PC-3 (cell line): ENCODE results near the gene MRPL41. TPM values are rescaled to one million over a fixed set of nuclear protein-coding genes. Genes with fewer than 3 reads are reported as not detected.
"Not testable (repeated sequence)": the region's sequence is repeated elsewhere in the genome, so short reads cannot be mapped to it uniquely, and the experiment has no call there.

Experiments
- ATAC-seq: fragments of 200-7000 bp; cut with Tn5 transposase; 2 replicates; pipeline ENCODE4 v1.9.1; 2020; ENCODE audit warnings: mild to moderate bottlenecking, moderate library complexity
- BruUV-seq: library from RNA; stranded (reverse); fragments of 400-500 nt; replicated peaks from 2 replicates; lab custom pipeline; 2021; lab: Mats Ljungman, UMichigan
- CTCF ChIA-PET: fragments of 300-600 bp; sonication (Branson Sonifier 250); formaldehyde crosslinking; loops from one replicate; lab custom pipeline; 2022; ENCODE audit warnings: antibody characterized with exemption; lab: Charles Lee
- POLR2A ChIA-PET: fragments of 300-600 bp; sonication (Branson Sonifier 250); formaldehyde crosslinking; loops from one replicate; lab custom pipeline; 2022; ENCODE audit warnings: antibody characterized with exemption; ENCODE audit not compliant: unreplicated experiment; lab: Charles Lee
- DNase-seq: peaks from one replicate; pipeline ENCODE4 v3.0.0-alpha.2; 2015
- H2AFZ ChIP-seq: fragments of 300-600 bp; sonication (generic); 2 replicates; pipeline ENCODE4 v1.6.0; 2016; ENCODE audit warnings: antibody characterized with exemption, low read length
- H3F3A ChIP-seq: fragments of 300-600 bp; sonication (generic); one replicate; pipeline ENCODE4 v1.6.0; 2017; ENCODE audit warnings: antibody characterized with exemption, low read length, control low read depth, mild to moderate bottlenecking; ENCODE audit not compliant: unreplicated experiment
- H3K27ac ChIP-seq: fragments of 300-600 bp; sonication (generic); 2 replicates; pipeline ENCODE4 v1.5.1; 2016; ENCODE audit warnings: mild to moderate bottlenecking, low read length
- H3K27me3 ChIP-seq: fragments of 300-600 bp; sonication (generic); 2 replicates; pipeline ENCODE4 v1.6.1; 2016; ENCODE audit warnings: low read length, mixed read lengths
- H3K36me3 ChIP-seq: fragments of 300-600 bp; sonication (generic); 2 replicates; pipeline ENCODE4 v1.6.1; 2016; ENCODE audit warnings: low read depth, mixed run types, low read length, mixed read lengths
- H3K4me1 ChIP-seq: fragments of 300-600 bp; sonication (generic); 2 replicates; pipeline ENCODE4 v1.5.1; 2016; ENCODE audit warnings: low read length; ENCODE audit not compliant: insufficient read depth
- H3K4me2 ChIP-seq: fragments of 300-600 bp; sonication (generic); 2 replicates; pipeline ENCODE4 v1.6.0; 2016; ENCODE audit warnings: low read length
- H3K4me3 ChIP-seq: fragments of 300-600 bp; sonication (generic); 2 replicates; pipeline ENCODE4 v1.5.1; 2016; ENCODE audit warnings: mild to moderate bottlenecking, low read length, mixed read lengths
- H3K79me2 ChIP-seq: fragments of 300-600 bp; sonication (generic); 2 replicates; pipeline ENCODE4 v1.6.1; 2017; ENCODE audit warnings: low read length, mixed read lengths
- H3K9ac ChIP-seq: fragments of 300-600 bp; sonication (generic); 2 replicates; pipeline ENCODE4 v1.6.0; 2016; ENCODE audit warnings: mild to moderate bottlenecking, low read length
- H3K9me2 ChIP-seq: fragments of 300-600 bp; sonication (generic); replicated peaks from 2 replicates; pipeline ENCODE4 v1.6.1; 2016; ENCODE audit warnings: mixed run types, low read length, mixed read lengths
- H3K9me3 ChIP-seq: fragments of 300-600 bp; sonication (generic); 2 replicates; pipeline ENCODE4 v1.6.1; 2016; ENCODE audit warnings: low read length, mixed read lengths
- H4K20me1 ChIP-seq: fragments of 300-600 bp; sonication (generic); 2 replicates; pipeline ENCODE4 v1.6.1; 2016; ENCODE audit warnings: low read length, mixed read lengths
- EZH2 ChIP-seq: fragments of 300-600 bp; sonication (generic); IDR thresholded peaks from one replicate; pipeline ENCODE4 v1.6.1; 2017; ENCODE audit warnings: antibody characterized with exemption, mild to moderate bottlenecking, low read length; ENCODE audit not compliant: unreplicated experiment
- EZH2phosphoT487 ChIP-seq: fragments of 300-600 bp; sonication (generic); IDR thresholded peaks from 2 replicates; pipeline ENCODE4 v1.6.1; 2018; ENCODE audit warnings: mild to moderate bottlenecking, antibody characterized with exemption, low read length, borderline replicate concordance
- intact Hi-C: fragments of 100-400 bp; cut with micrococcal nuclease; formaldehyde crosslinking; loops from 2 replicates; pipeline ENCODE4 v1.9.0; 2023
- total RNA-seq: library from RNA; depleted of rRNA; stranded (reverse); fragments of >200 nt; gene quantifications from 2 replicates; pipeline ENCODE4 v1.2.3, GENCODE V29; 2014
- TF ChIP-seq, protein P1 (sequence below): fragments of 300-600 bp; sonication (generic); conservative IDR thresholded peaks from 2 replicates; pipeline ENCODE4 v1.5.1; 2017; ENCODE audit warnings: antibody characterized with exemption, low read depth, mild to moderate bottlenecking, low read length

Gene MRPL41
- total RNA-seq, 1 experiment from 2014 or later = 159 TPM

DNA sequence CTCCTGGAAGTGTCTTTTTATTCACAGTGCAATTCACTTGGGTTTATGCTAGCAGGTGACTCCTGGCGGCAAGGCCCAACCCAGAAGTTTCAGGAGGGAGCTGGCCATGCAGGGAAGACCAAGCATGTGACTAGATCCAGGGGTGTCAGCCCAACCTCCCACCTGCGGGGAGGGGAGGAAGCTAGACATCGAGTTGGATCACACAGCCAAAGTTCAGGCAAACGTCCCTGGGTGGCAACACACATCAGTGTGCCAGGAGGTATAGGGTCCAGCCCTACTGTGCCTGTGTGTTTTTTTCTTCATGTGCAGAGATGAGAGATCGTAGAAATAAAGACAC lies 26.7 kb upstream of the MRPL41 start:
- H3K27me3 ChIP-seq = no peaks in the 10 kb centered on the region
- no peak overlapping the region for H3K9ac ChIP-seq
- ATAC-seq = no peak
- no peaks in the 10 kb centered on the region for H3F3A ChIP-seq
- intact Hi-C loops = no loop called here
- H3K36me3 ChIP-seq = no peaks in the 10 kb centered on the region
- H3K4me2 ChIP-seq = no peak overlapping the region
- no peaks in the 10 kb centered on the region for H3K9me3 ChIP-seq
- CTCF ChIA-PET = interaction anchor here (0.6 kb wide), 1 partner anchor 397 kb away, joined by 3 read pairs; no protein-coding TSS in a partner anchor
- no peaks in the 10 kb centered on the region for H3K4me1 ChIP-seq
- no peaks in the 10 kb centered on the region for H3K79me2 ChIP-seq
- POLR2A ChIA-PET = no interaction called here
- H4K20me1 ChIP-seq = no peaks in the 10 kb centered on the region
- H2AFZ ChIP-seq = no peak overlapping the region
- no peak overlapping the region for H3K4me3 ChIP-seq
- TF ChIP-seq, protein P1, sequence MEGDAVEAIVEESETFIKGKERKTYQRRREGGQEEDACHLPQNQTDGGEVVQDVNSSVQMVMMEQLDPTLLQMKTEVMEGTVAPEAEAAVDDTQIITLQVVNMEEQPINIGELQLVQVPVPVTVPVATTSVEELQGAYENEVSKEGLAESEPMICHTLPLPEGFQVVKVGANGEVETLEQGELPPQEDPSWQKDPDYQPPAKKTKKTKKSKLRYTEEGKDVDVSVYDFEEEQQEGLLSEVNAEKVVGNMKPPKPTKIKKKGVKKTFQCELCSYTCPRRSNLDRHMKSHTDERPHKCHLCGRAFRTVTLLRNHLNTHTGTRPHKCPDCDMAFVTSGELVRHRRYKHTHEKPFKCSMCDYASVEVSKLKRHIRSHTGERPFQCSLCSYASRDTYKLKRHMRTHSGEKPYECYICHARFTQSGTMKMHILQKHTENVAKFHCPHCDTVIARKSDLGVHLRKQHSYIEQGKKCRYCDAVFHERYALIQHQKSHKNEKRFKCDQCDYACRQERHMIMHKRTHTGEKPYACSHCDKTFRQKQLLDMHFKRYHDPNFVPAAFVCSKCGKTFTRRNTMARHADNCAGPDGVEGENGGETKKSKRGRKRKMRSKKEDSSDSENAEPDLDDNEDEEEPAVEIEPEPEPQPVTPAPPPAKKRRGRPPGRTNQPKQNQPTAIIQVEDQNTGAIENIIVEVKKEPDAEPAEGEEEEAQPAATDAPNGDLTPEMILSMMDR = no peak
- TF ChIP-seq EZH2phosphoT487 (no peak), EZH2 (no peak)
- no peaks in the 10 kb centered on the region for H3K9me2 ChIP-seq
- DNase-seq = no peak
- H3K27ac ChIP-seq = no peak overlapping the region
- no TSS peak for BruUV-seq

DNA sequence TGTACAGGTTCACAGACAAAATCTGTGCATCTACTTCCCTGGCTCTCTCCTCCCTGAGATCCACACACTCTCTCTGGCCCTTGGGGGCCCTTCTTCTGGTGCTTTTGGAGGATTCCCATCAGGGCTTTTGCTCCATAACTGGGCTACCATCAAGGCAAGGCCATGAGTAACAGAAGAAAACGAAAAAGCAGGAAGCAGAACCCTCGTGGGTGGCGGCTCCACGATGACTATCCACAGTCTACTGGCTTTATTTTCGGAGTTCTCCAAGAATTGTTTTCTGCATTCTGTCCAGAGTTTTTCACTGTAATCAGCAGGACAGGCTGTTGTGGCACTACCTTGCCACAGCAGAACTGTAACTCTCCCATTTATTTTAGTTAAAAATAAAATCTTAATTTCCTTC lies 21.3 kb upstream of the MRPL41 start:
- no peaks in the 10 kb centered on the region for H3K79me2 ChIP-seq
- no peaks in the 10 kb centered on the region for H3K9me3 ChIP-seq
- no peak overlapping the region for H3K27ac ChIP-seq
- no peaks in the 10 kb centered on the region for H3K36me3 ChIP-seq
- CTCF ChIA-PET = no interaction called here
- POLR2A ChIA-PET = no interaction called here
- no peak overlapping the region for H3K4me2 ChIP-seq
- no peaks in the 10 kb centered on the region for H3F3A ChIP-seq
- H3K9ac ChIP-seq = no peak overlapping the region
- ATAC-seq = no peak
- no peaks in the 10 kb centered on the region for H4K20me1 ChIP-seq
- TF ChIP-seq, protein P1 = no peak
- TF ChIP-seq EZH2 = no peak
- TF ChIP-seq EZH2phosphoT487 = no peak
- peaks cover 7% of the 10 kb centered on the region for H3K4me1 ChIP-seq
- BruUV-seq = no TSS peak
- no peak for DNase-seq
- no peaks in the 10 kb centered on the region for H3K9me2 ChIP-seq
- no peaks in the 10 kb centered on the region for H3K27me3 ChIP-seq
- no peak overlapping the region for H3K4me3 ChIP-seq
- intact Hi-C loops = no loop called here
- no peak overlapping the region for H2AFZ ChIP-seq

DNA sequence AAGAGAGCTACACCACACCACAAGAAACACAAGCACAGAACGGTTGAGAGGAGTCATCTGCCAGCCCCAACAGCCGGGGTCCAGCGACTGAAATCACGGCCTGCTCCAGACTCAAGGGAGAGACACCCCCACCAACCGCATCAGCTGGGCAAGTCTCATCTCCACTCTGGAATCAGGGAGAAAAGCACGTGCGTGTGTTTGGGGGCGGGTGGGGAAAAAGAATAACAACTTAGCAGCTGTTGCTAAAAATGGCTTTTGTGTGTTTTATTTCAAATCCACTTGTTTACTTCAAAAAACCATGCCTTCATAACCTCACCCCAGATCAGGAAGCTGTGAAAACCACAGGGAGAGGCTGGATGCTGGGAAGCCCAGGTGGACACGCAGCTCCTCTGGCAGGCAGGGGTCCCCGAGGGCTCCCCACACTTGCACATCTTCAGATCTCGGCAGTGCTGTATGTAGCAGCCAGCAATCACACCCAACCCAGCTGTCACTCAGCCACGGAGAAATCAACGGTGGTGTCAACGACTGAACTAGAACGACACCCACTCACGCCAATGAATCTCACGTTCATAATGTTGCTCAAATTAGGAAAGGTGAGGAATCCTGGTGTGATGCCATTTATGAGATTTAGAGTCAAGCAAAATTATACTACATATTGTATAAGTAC lies 20.4 kb upstream of the MRPL41 start:
- no peaks in the 10 kb centered on the region for H3K9me2 ChIP-seq
- TF ChIP-seq EZH2 (no peak), EZH2phosphoT487 (no peak)
- TF ChIP-seq, protein P1 = no peak
- H3K79me2 ChIP-seq = no peaks in the 10 kb centered on the region
- H3K9me3 ChIP-seq = no peaks in the 10 kb centered on the region
- H4K20me1 ChIP-seq = no peaks in the 10 kb centered on the region
- peaks cover 7% of the 10 kb centered on the region for H3K4me1 ChIP-seq
- H3K4me3 ChIP-seq = no peak overlapping the region
- ChIA-PET POLR2A (interaction anchor here (0.6 kb wide), 1 partner anchor 21 kb away, joined by 5 read pairs; the partner anchor contains the start of gene MRPL41), CTCF (no interaction called here)
- H3K9ac ChIP-seq = no peak overlapping the region
- no peaks in the 10 kb centered on the region for H3K36me3 ChIP-seq
- no peaks in the 10 kb centered on the region for H3K27me3 ChIP-seq
- no peak overlapping the region for H3K27ac ChIP-seq
- intact Hi-C loops = no loop called here
- BruUV-seq = no TSS peak
- DNase-seq (no peak), ATAC-seq (no peak)
- no peaks in the 10 kb centered on the region for H3F3A ChIP-seq
- H2AFZ ChIP-seq = no peak overlapping the region
- H3K4me2 ChIP-seq = no peak overlapping the region

DNA sequence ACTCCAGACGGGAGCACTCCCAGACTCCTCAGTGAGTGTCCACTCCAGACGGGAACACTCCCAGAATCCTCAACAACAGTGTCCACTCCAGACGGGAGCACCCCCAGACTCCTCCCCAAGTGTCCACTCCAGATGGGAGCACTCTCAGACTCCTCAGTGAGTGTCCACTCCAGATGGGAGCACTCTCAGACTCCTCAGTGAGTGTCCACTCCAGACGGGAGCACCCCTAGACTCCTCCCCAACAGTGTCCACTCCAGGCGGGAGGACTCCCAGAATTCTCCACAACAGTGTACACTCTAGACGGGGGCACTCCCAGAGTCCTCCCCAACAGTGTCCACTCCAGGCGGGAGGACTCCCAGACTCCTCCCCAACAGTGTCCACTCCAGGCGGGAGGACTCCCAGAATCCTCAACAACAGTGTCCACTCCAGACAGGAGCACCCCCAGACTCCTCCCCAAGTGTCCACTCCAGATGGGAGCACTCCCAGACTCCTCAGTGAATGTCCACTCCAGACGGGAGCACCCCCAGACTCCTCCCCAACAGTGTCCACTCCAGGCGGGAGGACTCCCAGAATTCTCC lies 18.7 kb upstream of the MRPL41 start:
- H3K9ac ChIP-seq, H4K20me1 ChIP-seq, H3K27ac ChIP-seq, BruUV-seq, H2AFZ ChIP-seq, intact Hi-C loops, H3K4me1 ChIP-seq, POLR2A ChIA-PET, ATAC-seq, H3K9me2 ChIP-seq, H3K9me3 ChIP-seq, H3K4me2 ChIP-seq, H3K4me3 ChIP-seq, H3K27me3 ChIP-seq, H3K36me3 ChIP-seq, H3F3A ChIP-seq, H3K79me2 ChIP-seq, DNase-seq, CTCF ChIA-PET: not testable (repeated sequence)
